CD4-positive, alpha-beta T cell treated with Interleukin-4 for 4 hours (primary cell): ENCODE data around the gene OBSCN.

Experiments used
- DNase-seq: peaks from one replicate; pipeline ENCODE4 v3.0.0-alpha.2; 2020

OBSCN gene, protein sequence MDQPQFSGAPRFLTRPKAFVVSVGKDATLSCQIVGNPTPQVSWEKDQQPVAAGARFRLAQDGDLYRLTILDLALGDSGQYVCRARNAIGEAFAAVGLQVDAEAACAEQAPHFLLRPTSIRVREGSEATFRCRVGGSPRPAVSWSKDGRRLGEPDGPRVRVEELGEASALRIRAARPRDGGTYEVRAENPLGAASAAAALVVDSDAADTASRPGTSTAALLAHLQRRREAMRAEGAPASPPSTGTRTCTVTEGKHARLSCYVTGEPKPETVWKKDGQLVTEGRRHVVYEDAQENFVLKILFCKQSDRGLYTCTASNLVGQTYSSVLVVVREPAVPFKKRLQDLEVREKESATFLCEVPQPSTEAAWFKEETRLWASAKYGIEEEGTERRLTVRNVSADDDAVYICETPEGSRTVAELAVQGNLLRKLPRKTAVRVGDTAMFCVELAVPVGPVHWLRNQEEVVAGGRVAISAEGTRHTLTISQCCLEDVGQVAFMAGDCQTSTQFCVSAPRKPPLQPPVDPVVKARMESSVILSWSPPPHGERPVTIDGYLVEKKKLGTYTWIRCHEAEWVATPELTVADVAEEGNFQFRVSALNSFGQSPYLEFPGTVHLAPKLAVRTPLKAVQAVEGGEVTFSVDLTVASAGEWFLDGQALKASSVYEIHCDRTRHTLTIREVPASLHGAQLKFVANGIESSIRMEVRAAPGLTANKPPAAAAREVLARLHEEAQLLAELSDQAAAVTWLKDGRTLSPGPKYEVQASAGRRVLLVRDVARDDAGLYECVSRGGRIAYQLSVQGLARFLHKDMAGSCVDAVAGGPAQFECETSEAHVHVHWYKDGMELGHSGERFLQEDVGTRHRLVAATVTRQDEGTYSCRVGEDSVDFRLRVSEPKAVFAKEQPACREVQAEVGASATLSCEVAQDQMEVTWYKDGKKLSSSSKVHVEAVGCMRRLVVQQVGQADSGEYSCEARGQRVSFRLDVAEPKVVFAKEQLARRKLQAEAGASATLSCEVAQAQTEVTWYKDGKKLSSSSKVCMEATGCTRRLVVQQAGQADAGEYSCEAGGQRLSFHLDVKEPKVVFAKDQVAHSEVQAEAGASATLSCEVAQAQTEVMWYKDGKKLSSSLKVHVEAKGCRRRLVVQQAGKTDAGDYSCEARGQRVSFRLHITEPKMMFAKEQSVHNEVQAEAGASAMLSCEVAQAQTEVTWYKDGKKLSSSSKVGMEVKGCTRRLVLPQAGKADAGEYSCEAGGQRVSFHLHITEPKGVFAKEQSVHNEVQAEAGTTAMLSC (N-terminal part only)

DNA sequence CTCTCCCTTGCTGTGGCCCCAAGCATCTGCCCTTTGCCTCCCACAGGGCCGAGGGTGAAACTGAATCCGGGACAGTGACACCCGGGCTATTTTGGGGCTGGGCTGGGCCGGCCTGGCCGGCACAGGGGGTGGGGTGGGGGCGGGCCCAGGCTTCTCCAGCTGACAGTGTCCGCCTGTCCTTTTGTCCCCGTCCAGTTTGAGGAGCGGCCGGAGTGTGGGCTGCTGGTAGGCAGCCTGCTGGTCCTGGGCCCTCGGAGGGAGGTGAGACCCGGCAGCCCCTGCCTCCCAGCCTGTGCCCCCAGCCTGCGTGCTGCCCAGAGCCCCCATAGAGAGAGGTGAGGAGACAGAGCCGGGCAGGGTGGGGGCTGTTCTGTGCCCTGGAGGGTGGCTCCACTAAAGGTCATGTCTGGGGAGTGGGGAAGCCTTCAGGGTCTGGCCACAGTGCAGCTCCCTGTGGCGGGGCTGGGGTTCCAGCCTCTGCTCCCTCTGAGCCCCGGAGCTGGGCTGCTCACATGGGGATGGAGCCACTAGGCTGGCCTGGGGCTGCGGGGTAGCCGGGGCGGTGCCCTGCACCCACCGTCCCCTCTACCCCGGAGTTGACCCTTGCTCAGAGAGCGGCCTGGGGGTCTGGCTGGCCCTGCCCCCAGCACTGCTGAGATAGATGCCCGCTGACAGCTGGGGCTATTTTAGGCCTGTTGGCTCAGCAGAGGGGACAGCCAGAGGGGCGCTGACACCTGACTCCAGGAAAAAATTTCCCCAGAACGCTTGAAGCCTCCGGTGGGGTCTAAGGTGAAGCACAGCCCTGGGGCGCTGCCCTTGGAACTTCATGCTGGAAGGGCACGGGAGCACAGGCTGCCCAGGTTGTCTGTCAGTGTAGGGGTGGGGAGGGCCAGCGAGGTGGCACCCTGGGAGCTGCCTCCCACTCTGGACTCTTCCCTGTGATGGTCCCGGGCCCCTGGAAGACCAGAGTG lies at the start of gene OBSCN:
Gene OBSCN, plus strand, starts transcription at position 194 of the 971 bp plus-strand sequence. CDS start 3,740 bp downstream, outside the sequence.
- no peak for DNase-seq

DNA sequence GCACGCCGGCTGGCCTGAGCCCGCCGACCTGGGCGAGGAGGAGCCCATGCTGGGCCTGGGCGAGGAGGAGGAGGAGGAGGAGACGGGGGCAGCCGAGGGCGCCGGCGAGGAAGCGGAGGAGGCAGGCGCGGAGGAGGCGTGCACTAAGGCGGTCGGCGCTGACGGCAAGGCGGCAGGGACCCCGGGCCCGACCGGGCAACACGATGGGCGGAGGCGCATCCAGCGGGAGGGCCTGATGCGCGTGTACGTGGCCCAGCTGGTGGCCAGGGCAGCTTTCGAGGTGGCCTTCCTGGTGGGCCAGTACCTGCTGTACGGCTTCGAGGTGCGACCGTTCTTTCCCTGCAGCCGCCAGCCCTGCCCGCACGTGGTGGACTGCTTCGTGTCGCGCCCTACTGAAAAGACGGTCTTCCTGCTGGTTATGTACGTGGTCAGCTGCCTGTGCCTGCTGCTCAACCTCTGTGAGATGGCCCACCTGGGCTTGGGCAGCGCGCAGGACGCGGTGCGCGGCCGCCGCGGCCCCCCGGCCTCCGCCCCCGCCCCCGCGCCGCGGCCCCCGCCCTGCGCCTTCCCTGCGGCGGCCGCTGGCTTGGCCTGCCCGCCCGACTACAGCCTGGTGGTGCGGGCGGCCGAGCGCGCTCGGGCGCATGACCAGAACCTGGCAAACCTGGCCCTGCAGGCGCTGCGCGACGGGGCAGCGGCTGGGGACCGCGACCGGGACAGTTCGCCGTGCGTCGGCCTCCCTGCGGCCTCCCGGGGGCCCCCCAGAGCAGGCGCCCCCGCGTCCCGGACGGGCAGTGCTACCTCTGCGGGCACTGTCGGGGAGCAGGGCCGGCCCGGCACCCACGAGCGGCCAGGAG lies 49.5 kb upstream of the OBSCN start:
- DNase-seq, result no peak

DNA sequence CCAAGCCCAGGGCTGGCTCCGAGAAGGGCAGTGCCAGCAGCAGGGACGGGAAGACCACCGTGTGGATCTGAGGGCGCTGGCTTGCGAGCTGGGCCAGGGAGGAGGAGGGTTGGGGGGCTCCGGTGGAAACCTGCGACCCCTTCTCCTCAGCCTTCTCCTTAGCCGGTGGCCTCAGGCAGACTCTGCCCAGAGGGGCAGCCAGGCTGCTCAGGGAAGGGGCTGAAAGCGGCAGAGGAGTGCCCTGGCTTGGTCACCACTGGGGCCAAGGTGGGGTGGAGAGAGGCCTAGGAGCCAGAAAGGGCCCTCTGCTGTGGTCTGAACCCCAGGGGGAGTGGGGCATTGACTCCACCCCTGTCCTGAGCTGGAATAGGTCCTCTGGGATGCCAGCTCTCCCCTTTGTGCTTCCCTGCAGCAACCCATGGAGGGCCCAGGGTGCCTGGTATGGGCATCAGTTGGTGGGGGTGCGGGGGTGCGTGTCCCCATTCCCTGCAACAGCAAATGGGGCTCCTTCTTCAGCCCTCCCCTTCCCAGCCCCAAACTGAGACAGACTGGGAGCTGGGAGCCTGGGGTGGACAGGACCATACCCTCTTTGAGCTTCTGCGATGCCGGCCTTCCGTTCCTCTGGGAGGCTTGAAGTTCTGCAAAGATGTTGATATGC lies 48.7 kb upstream of the OBSCN start:
- no peak for DNase-seq

DNA sequence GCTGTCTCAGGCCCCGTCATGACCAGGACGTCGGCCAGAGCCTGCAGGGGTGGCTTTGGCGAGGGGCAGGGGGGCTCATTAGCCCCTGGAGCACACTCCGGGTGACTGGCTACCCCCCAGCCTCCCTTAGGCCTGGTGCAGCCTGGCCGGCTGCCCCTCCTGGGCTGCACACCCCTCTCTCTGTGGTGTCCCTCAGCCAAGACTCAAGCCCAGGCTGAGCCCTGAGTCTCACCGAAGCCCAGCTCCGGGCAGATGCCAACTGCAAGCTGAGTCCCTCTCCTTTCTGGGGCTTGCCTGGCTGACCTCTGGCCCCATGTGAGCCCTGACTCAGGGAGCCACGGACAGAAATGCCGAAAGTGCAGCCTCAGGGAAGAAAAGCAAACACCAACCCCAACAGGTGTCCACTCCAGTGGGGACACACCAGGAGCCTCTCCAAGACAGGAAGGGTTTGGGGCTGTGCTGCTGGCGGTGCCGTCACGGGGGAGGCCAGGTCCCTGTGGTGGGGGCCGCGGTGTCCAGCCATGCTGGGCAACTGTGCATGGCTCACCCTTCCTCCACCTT lies 47.6 kb upstream of the OBSCN start:
- DNase-seq, result no peak

DNA sequence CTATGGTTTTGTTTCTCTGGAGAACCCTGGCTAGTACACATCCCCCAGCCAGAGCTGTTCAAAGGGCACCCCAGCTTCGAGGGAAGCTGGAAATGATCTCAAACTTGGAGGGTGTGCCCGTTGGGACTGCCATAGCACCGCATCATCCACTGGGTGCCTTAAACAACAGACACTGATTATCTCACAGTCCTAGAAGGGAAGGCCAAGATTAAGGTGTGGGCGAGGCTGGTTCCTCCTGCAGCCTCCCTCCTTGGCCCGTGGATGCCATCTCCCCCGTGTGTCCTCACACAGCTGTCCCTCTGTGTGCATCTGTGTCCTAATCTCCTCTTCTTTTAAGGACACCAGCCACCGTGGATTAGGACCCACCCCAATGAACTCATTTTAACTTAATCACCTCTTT lies 46.5 kb upstream of the OBSCN start:
- DNase-seq, result no peak

DNA sequence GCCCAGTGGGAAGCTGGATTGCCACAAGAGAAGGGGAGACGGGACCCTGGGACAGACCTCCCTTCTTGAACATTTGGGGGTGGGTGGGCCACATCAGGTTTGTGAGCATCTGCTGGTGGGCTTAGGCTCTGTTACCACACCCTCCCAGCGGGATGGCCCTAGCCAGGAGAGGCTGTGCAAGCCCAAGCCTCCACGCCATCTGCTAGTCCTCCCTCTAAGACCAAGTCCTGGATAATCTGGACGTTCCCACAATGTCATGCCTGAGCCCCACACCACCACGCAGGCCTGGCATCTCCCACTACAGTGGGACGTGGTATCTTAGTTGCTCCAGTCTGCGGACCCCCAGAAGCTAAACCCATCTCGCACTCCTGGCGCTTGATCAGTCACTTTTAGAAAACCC lies 46.0 kb upstream of the OBSCN start:
- no peak for DNase-seq

DNA sequence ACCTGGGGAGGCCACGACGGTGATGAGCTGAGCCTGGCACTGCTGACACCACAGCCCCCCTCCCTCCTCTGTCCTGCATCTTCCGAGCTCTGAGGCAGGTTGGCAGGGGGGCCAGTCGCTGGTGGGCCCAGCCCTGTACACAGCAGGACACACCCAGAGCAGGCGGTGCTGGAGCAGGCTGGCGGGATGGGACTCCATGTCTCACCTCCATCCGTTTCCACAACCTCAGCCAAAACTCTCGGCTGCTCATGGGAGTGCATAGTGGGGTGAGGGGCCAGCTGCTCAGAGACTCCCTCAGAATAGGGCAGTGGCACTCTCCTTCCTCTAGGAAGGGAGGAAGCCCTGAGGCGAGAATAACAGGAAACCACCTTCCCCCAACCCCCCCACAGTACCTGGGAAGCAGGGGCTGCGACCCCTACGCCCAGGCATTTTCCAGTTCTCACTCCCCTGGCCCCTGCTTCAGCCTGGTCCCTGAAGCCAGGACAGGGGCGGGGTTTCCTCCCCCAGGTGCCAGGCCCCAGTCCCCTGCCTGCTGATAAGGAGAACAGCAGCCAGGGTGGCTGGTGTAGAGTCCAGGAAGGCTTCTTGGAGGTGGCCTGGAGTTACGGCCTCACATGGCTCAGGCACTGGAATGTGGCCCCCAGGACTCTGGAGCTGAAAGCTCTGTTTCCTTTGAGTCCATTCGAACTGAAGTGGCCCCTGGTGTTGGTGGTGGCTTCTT lies 45.4 kb upstream of the OBSCN start:
- no peak for DNase-seq

DNA sequence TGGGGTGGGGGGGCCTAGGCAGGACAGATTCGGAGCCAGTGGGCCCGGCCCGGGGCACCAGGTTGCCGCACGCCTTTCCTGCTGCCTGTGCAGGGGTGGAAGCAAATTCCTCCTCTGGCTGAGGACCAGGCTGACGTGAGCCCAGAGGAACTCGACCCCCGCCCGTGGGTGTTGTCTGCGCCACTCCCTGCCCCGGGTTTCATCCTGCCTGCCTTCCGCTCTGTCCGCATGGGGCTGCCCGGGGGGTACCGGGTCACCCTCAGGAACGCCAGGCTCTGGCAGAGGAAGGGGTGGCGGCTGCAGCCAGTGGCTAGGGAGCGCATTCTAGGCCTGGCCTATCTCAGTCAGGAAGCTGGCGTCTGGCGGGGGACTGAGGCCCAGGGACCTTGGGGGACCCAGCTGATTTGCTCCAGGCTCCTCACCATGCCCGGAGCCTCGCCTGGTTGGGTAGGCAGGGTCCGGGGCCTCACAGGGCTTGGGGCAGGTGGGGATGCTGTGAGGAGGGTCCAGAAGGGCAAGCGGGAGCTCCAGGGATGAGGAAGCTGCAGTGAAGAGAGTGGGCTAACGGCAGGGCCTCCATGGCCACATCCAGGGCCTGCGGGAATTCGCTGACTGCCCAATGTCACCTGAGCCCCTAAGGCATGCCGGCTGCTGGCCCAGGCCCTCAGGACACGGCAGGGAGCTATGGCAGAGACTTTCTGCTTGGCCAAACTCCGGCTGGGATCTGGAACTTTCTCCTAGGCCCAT lies 44.7 kb upstream of the OBSCN start:
- no peak for DNase-seq

DNA sequence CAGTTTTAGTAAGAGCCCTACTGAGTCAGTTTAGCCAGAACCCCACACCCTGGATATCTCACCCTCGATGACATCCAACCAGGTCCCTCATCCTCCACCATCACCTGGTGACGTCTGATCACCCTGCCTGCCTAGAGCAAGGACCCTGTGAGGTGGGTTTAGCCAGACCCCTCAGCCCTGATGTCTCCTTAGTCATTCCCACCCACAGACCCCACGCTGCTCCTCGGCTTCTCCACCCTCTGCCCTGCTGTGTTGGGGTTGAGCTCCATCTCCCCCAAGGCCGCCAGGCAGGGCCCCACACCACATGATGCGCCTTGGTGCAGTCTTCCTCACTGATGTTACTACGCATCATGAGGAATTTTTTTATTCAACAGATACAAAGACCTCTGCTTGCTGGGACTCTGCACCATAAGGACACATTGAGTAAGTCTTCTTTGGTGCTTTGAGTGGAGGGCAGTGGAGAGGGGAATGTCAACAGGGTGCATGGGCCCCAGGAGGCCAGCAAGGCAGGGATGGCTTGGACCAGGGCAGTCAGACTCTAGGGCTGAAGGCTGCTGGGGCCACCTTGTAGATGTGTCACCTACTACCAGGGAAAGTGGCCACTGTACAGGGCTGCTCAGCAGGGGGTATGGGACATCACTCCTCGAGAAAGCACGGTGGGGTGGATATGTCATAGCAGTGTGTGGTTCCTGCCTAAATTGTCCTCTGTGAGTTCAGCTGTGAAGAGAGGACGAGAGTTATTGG lies 43.9 kb upstream of the OBSCN start:
- DNase-seq, result no peak

DNA sequence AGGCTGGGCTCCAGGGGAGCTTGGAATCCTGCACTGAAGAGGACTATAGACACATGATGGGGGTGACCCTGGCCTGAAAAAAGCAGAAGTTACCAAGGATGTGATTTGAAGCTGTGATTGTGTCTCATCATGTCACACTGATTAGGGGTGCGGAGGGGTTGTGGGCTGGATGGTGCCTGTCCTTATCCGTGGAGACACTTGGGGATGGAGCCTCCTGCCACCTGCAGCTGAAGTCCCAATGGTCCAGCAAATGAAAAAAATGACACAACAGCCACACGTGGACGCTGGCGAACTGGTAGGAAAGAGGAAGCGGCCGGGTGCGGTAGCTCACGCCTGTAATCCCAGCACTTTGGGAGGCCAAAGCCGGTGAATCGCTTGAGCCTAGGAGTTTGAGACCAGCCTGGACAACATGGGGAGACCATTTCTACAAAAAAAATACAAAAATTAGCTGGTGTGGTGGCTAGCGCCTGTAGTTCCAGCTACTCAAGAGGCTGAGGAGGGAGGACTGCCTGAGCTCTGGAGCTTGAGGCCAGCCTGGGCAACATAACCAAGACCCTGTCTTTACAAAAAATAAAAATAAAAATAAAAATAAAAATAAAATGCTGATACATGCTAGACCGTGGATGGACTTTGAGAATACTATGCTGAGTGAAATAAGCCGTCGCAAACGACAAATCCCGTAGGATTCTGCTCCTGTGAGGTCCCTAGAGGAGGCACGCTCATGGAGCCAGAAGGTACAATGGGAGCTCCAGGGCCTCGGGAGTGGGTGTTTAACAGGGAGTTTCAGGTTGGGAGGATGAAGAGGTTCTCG lies 43.1 kb upstream of the OBSCN start:
- DNase-seq, result no peak

DNA sequence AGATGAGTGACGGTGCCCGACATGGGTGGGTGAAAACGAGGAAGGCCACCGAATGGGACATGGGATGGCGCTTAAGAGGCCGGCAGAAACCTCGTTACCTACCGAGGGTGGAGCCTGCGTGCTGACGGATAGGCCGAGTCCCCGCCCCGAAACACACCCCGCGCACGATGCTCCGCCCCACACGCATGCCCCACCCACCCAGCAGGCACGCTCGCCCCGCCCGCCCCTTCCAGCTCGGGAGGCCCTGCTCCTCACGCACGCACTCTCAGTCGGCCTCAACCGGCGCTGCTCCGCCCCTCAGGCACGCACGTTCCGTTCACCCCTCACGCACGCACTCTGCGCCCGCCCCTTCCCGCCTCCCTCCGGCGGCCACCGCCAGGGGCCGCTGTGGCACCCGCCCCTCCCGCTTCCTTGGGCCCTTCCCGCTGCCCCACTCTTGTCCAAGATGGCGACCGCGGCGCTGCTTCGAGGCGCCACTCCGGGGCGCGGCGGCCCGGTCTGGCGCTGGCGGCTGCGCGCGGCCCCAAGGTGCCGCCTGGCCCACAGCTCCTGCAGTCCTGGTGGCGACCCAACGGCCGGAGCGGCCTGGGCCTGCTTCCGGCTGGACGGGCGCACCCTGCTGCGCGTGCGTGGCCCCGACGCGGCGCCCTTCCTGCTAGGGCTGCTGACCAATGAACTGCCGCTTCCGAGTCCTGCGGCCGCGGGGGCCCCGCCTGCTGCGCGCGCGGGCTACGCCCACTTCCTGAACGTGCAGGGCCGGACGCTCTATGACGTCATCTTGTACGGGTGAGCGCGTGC lies 42.3 kb upstream of the OBSCN start, which contains the start of gene IBA57:
Gene IBA57, plus strand, starts transcription at position 433 of the 798 bp plus-strand sequence. Its CDS starts 13 bp downstream, at position 446.
- DNase-seq, result peak; percentile 99

DNA sequence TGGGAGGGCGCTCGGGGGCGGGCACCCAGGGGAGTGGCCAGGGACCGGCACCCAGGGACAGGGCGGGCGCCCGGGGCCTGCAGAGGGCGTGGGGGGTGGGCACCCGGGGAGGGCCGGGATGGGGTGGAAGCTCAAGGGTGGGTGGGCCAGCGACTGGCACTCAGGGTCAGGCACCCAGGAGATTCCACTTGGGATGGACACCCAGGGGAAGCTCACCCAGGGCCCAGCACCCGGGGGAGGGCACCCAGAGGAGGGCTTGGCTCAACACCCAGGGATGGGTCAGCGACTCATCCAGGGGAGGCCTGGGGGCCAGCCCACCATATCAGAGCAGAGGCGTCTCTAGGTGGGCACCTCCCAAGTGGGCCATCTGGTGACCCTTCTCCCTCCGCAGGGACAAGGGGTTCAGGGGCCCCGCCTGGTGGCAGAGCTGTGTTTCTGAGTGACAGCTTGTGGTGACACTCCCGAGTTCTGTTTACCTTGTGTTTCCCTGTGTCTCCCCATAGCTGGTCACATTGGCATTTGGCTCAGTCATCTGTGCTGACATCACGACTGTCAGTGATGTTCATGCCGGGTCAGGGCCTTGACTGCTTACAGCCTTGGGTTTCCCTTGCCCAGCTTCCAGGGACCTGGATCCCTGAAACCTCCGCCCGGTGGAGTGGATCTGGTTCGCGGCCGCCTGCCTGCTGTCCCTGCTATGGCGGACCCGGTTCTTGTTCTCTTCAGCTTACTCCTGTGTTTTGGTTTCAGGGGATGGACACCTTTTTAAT lies 41.5 kb upstream of the OBSCN start:
- DNase-seq, result peak; percentile 67

DNA sequence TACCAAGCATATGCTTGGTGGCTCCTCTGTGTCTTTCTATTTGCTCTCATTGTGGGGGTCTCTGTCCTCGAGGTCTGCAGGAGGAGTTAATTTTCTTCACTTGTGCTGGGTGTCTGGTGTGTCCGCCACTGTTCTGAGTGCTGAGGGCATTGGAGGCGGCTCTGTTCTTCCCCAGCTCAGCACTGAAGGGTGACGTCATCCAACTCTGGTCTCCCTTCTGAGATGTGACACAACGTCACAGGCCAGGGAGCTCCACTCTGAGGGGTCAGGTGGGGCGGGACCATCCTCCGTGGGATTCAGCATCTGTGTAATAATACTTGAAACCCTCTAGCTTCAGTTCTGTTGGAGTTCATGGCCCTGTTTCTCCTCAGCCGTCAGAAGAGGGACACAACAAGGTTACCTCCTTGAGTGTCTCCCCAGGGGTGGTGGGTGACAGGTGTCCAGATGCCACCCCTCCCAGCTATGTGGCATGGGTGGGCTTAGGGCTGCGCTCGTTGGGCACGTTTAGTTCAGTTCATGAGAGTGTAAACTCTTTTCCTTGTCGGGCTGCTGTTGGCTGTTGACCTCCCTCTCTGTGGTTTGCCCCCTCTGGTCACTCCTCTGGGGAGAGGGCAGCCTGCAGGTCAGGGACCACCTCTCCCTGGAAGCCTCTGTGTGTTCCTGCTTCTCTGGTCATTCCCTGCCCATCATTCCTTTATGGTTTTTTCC lies 39.1 kb upstream of the OBSCN start:
- no peak for DNase-seq

DNA sequence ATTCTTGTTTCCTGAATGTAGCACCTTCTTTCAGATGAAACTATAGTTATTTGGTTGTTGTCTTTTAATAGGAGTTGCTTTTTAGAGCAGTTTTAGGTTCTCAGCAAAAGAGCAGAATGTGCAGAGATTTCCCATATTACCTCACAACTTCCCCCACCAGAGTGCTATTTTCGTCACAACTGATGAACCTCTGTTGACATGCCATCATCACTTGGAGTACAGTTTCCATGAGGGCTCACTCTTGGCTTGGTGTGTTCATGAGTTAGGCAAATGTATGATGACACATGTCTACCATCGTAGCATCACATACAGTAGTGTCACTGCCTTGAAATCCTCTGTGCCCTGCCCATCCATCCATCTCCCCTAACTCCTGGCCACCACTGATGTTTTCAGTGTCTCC lies 38.5 kb upstream of the OBSCN start:
- DNase-seq, result no peak
